Measurements from ENCODE around the gene SYT17. TPM values are rescaled to one million over a fixed set of nuclear protein-coding genes. Genes with fewer than 3 reads are reported as not detected.

SYT17 gene
- total RNA-seq, 1 experiment from 2014 or later, result 36.6 TPM

DNA sequence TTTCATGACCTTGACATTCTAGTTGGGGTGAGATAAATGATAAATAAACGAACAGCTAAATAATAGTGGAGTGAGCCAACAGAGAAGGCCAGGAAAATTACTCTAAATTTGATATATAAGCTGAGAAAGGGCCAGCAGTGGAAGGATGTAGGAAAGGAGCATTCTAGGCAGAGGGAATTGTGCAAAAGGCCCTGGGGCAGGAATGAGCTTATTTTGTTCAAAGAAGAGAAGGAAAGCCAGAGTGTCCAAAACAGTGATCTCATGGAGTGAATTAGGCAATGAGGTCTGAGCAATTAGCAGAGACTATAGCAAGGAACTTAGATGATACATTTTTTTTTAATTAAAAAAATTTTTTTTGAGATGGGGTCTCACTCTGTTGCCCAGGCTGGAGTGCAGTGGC is 74.1 kb downstream of the SYT17 start:
- Histone ChIP-seq H3K4me3 (no peak overlapping the region), H3K9me3 (ENCODE audit: insufficient read depth, low read depth) (no peaks in the 10 kb centered on the region), H3K79me2 (ENCODE audit: low read depth) (no peaks in the 10 kb centered on the region), H3K36me3 (ENCODE audit: low read depth) (no peaks in the 10 kb centered on the region), H3F3A (ENCODE audit: insufficient read depth, low read depth) (peaks cover 5% of the 10 kb centered on the region; the same call in 1 of the 2 replicates), H4K20me1 (ENCODE audit: insufficient read depth) (no peaks in the 10 kb centered on the region), H3K27ac (peak overlapping the region; percentile 30; the same call in 1 of the 2 replicates), H3K4me1 (replicated peaks; ENCODE audit: insufficient read depth) (peaks cover 24% of the 10 kb centered on the region), H3K27me3 (ENCODE audit: insufficient read depth, low read depth) (no peaks in the 10 kb centered on the region), H3K9me2 (ENCODE audit: insufficient read depth) (no peaks in the 10 kb centered on the region), H3K4me2 (peak overlapping the region; percentile 42; the same call in 1 of the 2 replicates), H2AFZ (no peak overlapping the region)
- DNase-seq, result no peak
- no TSS peak for BruUV-seq (replicated peaks)
- ChIA-PET CTCF (interaction anchor here (0.5 kb wide), 1 partner anchor 61 kb away, joined by 3 read pairs; no protein-coding TSS in a partner anchor), POLR2A (ENCODE audit: unreplicated experiment) (interaction anchor here (0.6 kb wide), 1 partner anchor 16 kb away, joined by 6 read pairs; no protein-coding TSS in a partner anchor)
- intact Hi-C loops (cut with micrococcal nuclease; ENCODE audit: unreplicated experiment), result no loop called here
- TF ChIP-seq, protein P1, sequence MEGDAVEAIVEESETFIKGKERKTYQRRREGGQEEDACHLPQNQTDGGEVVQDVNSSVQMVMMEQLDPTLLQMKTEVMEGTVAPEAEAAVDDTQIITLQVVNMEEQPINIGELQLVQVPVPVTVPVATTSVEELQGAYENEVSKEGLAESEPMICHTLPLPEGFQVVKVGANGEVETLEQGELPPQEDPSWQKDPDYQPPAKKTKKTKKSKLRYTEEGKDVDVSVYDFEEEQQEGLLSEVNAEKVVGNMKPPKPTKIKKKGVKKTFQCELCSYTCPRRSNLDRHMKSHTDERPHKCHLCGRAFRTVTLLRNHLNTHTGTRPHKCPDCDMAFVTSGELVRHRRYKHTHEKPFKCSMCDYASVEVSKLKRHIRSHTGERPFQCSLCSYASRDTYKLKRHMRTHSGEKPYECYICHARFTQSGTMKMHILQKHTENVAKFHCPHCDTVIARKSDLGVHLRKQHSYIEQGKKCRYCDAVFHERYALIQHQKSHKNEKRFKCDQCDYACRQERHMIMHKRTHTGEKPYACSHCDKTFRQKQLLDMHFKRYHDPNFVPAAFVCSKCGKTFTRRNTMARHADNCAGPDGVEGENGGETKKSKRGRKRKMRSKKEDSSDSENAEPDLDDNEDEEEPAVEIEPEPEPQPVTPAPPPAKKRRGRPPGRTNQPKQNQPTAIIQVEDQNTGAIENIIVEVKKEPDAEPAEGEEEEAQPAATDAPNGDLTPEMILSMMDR (conservative IDR thresholded peaks at IDR 0.05), result no peak
- no peak for TF ChIP-seq EZH2 (IDR thresholded peaks at IDR 0.05; ENCODE audit: low read depth)

DNA sequence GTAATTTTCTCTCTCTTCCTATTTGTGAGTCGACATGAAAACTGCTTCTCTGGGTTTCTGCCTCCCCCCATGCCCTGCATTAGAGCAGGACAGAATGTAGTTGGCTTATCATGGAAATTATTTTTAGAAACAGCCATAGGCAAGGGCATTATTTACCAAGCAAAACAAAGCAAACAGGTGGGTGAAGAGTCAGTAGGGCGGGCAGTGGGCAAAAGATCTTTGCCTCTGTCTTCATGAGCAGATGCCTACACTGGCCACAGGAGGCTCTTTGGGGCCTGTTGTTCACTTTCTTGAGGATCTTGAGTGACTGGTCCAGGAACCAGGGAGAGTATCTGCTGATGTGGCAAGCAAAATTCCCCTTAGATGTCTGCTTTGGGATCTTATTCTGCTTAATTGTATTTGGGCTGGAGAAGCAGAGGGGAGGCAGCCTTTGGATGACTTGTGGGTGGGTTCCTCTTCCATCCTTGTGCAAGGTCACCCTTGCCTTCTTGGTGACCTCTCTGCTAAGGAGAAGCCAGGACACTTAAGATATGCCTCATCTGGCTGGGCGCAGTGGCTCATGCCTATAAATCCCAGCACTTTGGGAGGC is 75.0 kb downstream of the SYT17 start:
- ChIA-PET CTCF (no interaction called here), POLR2A (ENCODE audit: unreplicated experiment) (no interaction called here)
- intact Hi-C loops (cut with micrococcal nuclease; ENCODE audit: unreplicated experiment), result no loop called here

DNA sequence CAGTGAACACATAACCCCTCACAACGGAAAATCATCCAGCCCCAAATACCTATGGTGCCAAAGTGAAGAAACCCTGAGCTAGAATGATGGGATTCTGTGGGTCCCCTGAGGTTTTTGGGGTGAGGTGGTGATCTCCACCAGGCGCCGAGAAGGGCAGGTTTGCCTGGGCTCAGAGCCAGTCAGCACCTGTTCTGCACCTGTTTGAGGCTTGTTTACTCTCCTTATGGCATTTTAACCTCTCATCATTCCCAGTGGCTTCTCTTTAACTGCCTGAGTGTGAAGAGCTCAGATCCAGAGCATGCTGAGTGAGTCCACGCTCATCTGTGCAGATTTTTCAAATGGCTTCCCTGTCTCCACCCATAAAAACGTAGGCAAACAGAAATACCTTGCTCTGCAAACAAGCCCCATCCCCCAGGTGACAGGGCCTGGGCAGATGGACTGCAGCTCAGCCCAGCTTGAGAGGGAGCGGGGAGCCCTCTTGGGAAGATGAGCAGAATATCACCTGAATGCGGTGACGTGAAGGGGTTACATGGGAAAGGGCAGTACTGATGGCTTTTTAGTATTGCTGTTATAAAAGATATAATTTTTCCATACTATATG is 77.4 kb downstream of the SYT17 start:
- Histone ChIP-seq H4K20me1 (ENCODE audit: insufficient read depth) (no peaks in the 10 kb centered on the region), H3K36me3 (ENCODE audit: low read depth) (no peaks in the 10 kb centered on the region; the same call in 1 of the 2 replicates), H3K79me2 (ENCODE audit: low read depth) (no peaks in the 10 kb centered on the region), H3F3A (ENCODE audit: insufficient read depth, low read depth) (peaks cover 4% of the 10 kb centered on the region; the same call in 1 of the 2 replicates), H3K9me2 (ENCODE audit: insufficient read depth) (no peaks in the 10 kb centered on the region), H3K4me2 (no peak overlapping the region), H3K9me3 (ENCODE audit: insufficient read depth, low read depth) (no peaks in the 10 kb centered on the region), H3K27me3 (ENCODE audit: insufficient read depth, low read depth) (no peaks in the 10 kb centered on the region), H3K4me1 (replicated peaks; ENCODE audit: insufficient read depth) (peaks cover 18% of the 10 kb centered on the region), H2AFZ (no peak overlapping the region), H3K4me3 (no peak overlapping the region), H3K27ac (no peak overlapping the region)
- TF ChIP-seq, protein P1 (conservative IDR thresholded peaks at IDR 0.05), result no peak
- no peak for TF ChIP-seq EZH2 (IDR thresholded peaks at IDR 0.05; ENCODE audit: low read depth)
- DNase-seq, result no peak
- POLR2A ChIA-PET (ENCODE audit: unreplicated experiment), result interaction anchor here (0.7 kb wide), 1 partner anchor 19 kb away, joined by 3 read pairs; no protein-coding TSS in a partner anchor
- intact Hi-C loops (cut with micrococcal nuclease; ENCODE audit: unreplicated experiment), result no loop called here
- no TSS peak for BruUV-seq (replicated peaks)
- CTCF ChIA-PET, result no interaction called here

More for the DNA sequence above, 75.0 kb downstream of the SYT17 start:
- Histone ChIP-seq H3K4me1 (replicated peaks; ENCODE audit: insufficient read depth) (peaks cover 18% of the 10 kb centered on the region), H3F3A (ENCODE audit: insufficient read depth, low read depth) (peaks cover 4% of the 10 kb centered on the region; the same call in 1 of the 2 replicates), H3K27ac (peak overlapping the region; percentile 30; the same call in 1 of the 2 replicates), H3K79me2 (ENCODE audit: low read depth) (no peaks in the 10 kb centered on the region), H2AFZ (no peak overlapping the region), H3K4me3 (no peak overlapping the region), H3K27me3 (ENCODE audit: insufficient read depth, low read depth) (no peaks in the 10 kb centered on the region), H3K9me3 (ENCODE audit: insufficient read depth, low read depth) (no peaks in the 10 kb centered on the region), H3K9me2 (ENCODE audit: insufficient read depth) (no peaks in the 10 kb centered on the region), H4K20me1 (ENCODE audit: insufficient read depth) (no peaks in the 10 kb centered on the region), H3K36me3 (ENCODE audit: low read depth) (no peaks in the 10 kb centered on the region; the same call in 1 of the 2 replicates), H3K4me2 (peak overlapping the region; percentile 42)
- no TSS peak for BruUV-seq (replicated peaks)
- TF ChIP-seq, protein P1 (conservative IDR thresholded peaks at IDR 0.05), result peak; percentile 43; the same call in 1 of the 2 replicates
- TF ChIP-seq EZH2 (IDR thresholded peaks at IDR 0.05; ENCODE audit: low read depth), result no peak
- peak in 1 of 2 experiments; percentile 72 for DNase-seq

Data from PC-9 (cell line).